HL-60 (cell line): ENCODE results near the gene GRIK2.

Experiments
- DNase-seq, 2 experiments: peaks; one replicate each; pipeline ENCODE4 v3.0.0-alpha.2; 2010 to 2020; ENCODE audit warnings: low read depth in 1 of 2, low spot score in 1 of 2
- H3K27ac ChIP-seq: fragments of 250-450 bp; sonication (Bioruptor Pico); replicated peaks from 2 replicates; pipeline ENCODE4 v1.5.1; 2020; ENCODE audit warnings: mild to moderate bottlenecking, moderate library complexity
- H3K27me3 ChIP-seq: fragments of 250-450 bp; sonication (Bioruptor Pico); 2 replicates; pipeline ENCODE4 v1.5.1; 2021; ENCODE audit warnings: mild to moderate bottlenecking, moderate library complexity; ENCODE audit not compliant: insufficient read depth, poor library complexity, severe bottlenecking
- H3K4me3 ChIP-seq: replicated peaks from 2 replicates; pipeline ENCODE4 v1.5.1; 2011; ENCODE audit warnings: mild to moderate bottlenecking, control low read depth, low read length; ENCODE audit not compliant: insufficient read depth
- CTCF ChIP-seq: IDR thresholded peaks from one replicate; pipeline ENCODE4 v1.5.1; 2011; ENCODE audit warnings: low read length, control low read depth, inconsistent platforms; ENCODE audit not compliant: insufficient read depth
- GABPA ChIP-seq: IDR thresholded peaks from 2 replicates; pipeline ENCODE4 v1.6.1; 2012; ENCODE audit warnings: low read depth
- POLR2AphosphoS5 ChIP-seq: IDR thresholded peaks from 2 replicates; pipeline ENCODE4 v1.6.1; 2012; ENCODE audit warnings: low read depth
- REST ChIP-seq: IDR thresholded peaks from 2 replicates; pipeline ENCODE4 v1.6.1; 2012; ENCODE audit warnings: low read depth; ENCODE audit not compliant: insufficient replicate concordance
- SPI1 ChIP-seq: IDR thresholded peaks from 2 replicates; pipeline ENCODE4 v1.6.1; 2012; ENCODE audit warnings: low read depth, mild to moderate bottlenecking, borderline replicate concordance

Gene GRIK2

GRCh38 chr6:101728956-101729355 is 335.4 kb downstream of the GRIK2 start:
- Histone ChIP-seq H3K27me3 (no peaks in the 10 kb centered on the region), H3K27ac (no peak overlapping the region), H3K4me3 (no peak overlapping the region)
- TF ChIP-seq REST, result no peak
- DNase-seq, result no peak

- TF ChIP-seq REST (no peak), SPI1 (no peak), GABPA (no peak), CTCF (no peak), POLR2AphosphoS5 (no peak)
- no peak overlapping the region for H3K27ac ChIP-seq
- H3K4me3 ChIP-seq, result no peak overlapping the region
- no peak for DNase-seq
- no peaks in the 10 kb centered on the region for H3K27me3 ChIP-seq
Measured at GRCh38 chr6:101730954-101731353, 337.4 kb downstream of the GRIK2 start.

GRCh38 chr6:101733899-101734298 is 340.4 kb downstream of the GRIK2 start:
- Histone ChIP-seq H3K27me3 (no peaks in the 10 kb centered on the region), H3K4me3 (no peak overlapping the region), H3K27ac (no peak overlapping the region)
- no peak for DNase-seq
- TF ChIP-seq SPI1, result no peak
- TF ChIP-seq GABPA, result no peak
- TF ChIP-seq POLR2AphosphoS5, result no peak
- no peak for TF ChIP-seq REST
- no peak for TF ChIP-seq CTCF

GRCh38 chr6:101738481-101738880 is 345.0 kb downstream of the GRIK2 start:
- TF ChIP-seq GABPA, result no peak
- no peak for TF ChIP-seq CTCF
- no peak for TF ChIP-seq POLR2AphosphoS5
- no peak for TF ChIP-seq REST
- TF ChIP-seq SPI1, result no peak
- Histone ChIP-seq H3K27me3 (no peaks in the 10 kb centered on the region), H3K27ac (no peak overlapping the region), H3K4me3 (no peak overlapping the region)
- DNase-seq, result no peak
